ENCODE measurements around the gene CHTF18.

DNA sequence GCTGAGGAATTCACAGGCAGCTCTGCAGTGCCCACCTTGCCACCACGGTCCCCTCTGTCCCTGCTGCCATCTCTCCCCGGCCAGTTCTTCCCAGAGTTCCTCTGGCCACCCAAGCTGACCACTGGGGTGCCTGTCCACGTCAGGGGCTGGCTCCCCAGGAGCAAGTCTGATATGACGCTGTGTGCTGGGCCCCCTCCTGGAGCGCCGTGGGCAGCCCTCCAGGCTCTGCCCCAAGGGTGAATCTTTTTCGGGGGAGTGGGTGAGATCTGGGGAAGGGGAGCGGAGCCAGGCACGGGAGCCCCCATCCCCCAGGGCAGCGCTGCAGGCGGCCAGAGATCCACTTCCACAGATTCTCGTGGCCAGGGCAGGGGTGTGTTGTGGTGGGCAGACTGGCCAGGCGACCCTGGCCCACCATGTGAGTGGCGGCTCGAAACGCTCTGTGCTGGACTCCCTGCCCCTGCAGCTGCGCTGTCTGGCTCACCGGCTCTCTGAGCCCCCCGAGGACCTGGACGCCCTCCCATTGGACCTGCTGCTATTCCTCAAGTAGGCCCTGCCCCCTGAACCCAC, 24.2 kb upstream of the CHTF18 start:
- TF ChIP-seq CTCF (IDR thresholded peaks at IDR 0.05) (no peak), POLR2A (IDR thresholded peaks at IDR 0.05) (no peak), EP300 (IDR thresholded peaks at IDR 0.05) (no peak)
